Measurements from ENCODE around the gene CALML3. TPM values are rescaled to one million over a fixed set of nuclear protein-coding genes. Genes with fewer than 3 reads are reported as not detected.

Gene CALML3
- polyA plus RNA-seq, 1 donor from 2014 or later = not detected

GRCh38 chr10:5528989-5529701 lies 4.4 kb downstream of the CALML3 start:
- H3K27me3 ChIP-seq (ENCODE audit: insufficient read depth, low read depth, low read length) = no peaks in the 10 kb centered on the region
- TF ChIP-seq CTCF (IDR thresholded peaks at IDR 0.05; ENCODE audit: poor library complexity, severe bottlenecking) (no peak), EZH2 (IDR thresholded peaks at IDR 0.05; ENCODE audit: borderline replicate concordance, insufficient read depth, low read length, poor library complexity, severe bottlenecking) (no peak)
- no peak overlapping the region for H3K4me2 ChIP-seq (ENCODE audit: low read length)
- H3K36me3 ChIP-seq (ENCODE audit: insufficient read depth, low read length) = no peaks in the 10 kb centered on the region
- no peaks in the 10 kb centered on the region for H3K9me3 ChIP-seq (ENCODE audit: low read length)
- H2AFZ ChIP-seq (ENCODE audit: low read depth, low read length) = no peak overlapping the region
- H3K4me3 ChIP-seq (ENCODE audit: low read length) = no peak overlapping the region
- H3K9me2 ChIP-seq (ENCODE audit: insufficient read depth, low read length) = no peaks in the 10 kb centered on the region
- H3K27ac ChIP-seq (ENCODE audit: low read length) = no peak overlapping the region
- no peaks in the 10 kb centered on the region for H4K20me1 ChIP-seq (ENCODE audit: insufficient read depth)
- no peaks in the 10 kb centered on the region for H3F3A ChIP-seq (ENCODE audit: insufficient read depth, low read length, poor library complexity, severe bottlenecking)
- no peaks in the 10 kb centered on the region for H3K79me2 ChIP-seq (replicated peaks; ENCODE audit: insufficient read depth, low read length)
- H3K9ac ChIP-seq (ENCODE audit: low read length) = no peak overlapping the region

GRCh38 chr10:5529702-5530411 lies 5.1 kb downstream of the CALML3 start:
- Histone ChIP-seq H2AFZ (ENCODE audit: low read depth, low read length) (no peak overlapping the region), H3K27ac (ENCODE audit: low read length) (no peak overlapping the region)

More at GRCh38 chr10:5529702-5530411, 5.1 kb downstream of the CALML3 start:
- H3K9me2 ChIP-seq (ENCODE audit: insufficient read depth, low read length) = no peaks in the 10 kb centered on the region
- H3K9ac ChIP-seq (ENCODE audit: low read length) = no peak overlapping the region
- no peaks in the 10 kb centered on the region for H3F3A ChIP-seq (ENCODE audit: insufficient read depth, low read length, poor library complexity, severe bottlenecking)
- no peaks in the 10 kb centered on the region for H3K9me3 ChIP-seq (ENCODE audit: low read length)
- H3K4me3 ChIP-seq (ENCODE audit: low read length) = no peak overlapping the region
- no peaks in the 10 kb centered on the region for H3K79me2 ChIP-seq (replicated peaks; ENCODE audit: insufficient read depth, low read length)
- no peaks in the 10 kb centered on the region for H3K27me3 ChIP-seq (ENCODE audit: insufficient read depth, low read depth, low read length)
- no peak overlapping the region for H3K4me2 ChIP-seq (ENCODE audit: low read length)
- TF ChIP-seq EP300 (conservative IDR thresholded peaks at IDR 0.05; ENCODE audit: poor library complexity, severe bottlenecking) (no peak), RAD21 (conservative IDR thresholded peaks at IDR 0.05) (no peak), SMC3 (conservative IDR thresholded peaks at IDR 0.05; ENCODE audit: poor library complexity) (no peak), EZH2 (IDR thresholded peaks at IDR 0.05; ENCODE audit: borderline replicate concordance, insufficient read depth, low read length, poor library complexity, severe bottlenecking) (no peak), POLR2AphosphoS5 (IDR thresholded peaks at IDR 0.05) (no peak), TAF1 (IDR thresholded peaks at IDR 0.05; ENCODE audit: low read depth) (no peak), MXI1 (conservative IDR thresholded peaks at IDR 0.05; ENCODE audit: poor library complexity, severe bottlenecking) (no peak), CTCF (IDR thresholded peaks at IDR 0.05; ENCODE audit: poor library complexity, severe bottlenecking) (no peak), REST (IDR thresholded peaks at IDR 0.05; ENCODE audit: borderline replicate concordance) (no peak)
- no peaks in the 10 kb centered on the region for H3K36me3 ChIP-seq (ENCODE audit: insufficient read depth, low read length)
- H4K20me1 ChIP-seq (ENCODE audit: insufficient read depth) = no peaks in the 10 kb centered on the region

Measured in neural cell (in vitro differentiated cells).